Mesothelial cell of epicardium (in vitro differentiated cells): ENCODE measurements around the gene NME7. TPM values are rescaled to one million over a fixed set of nuclear protein-coding genes. Genes with fewer than 3 reads are reported as not detected.

ENCODE experiments used
- DNase-seq, 2 experiments: peaks; one replicate each; pipeline ENCODE4 v3.0.0; 2021; ENCODE audit warnings: low spot score in 2 of 2; ENCODE audit not compliant: unreplicated experiment in 2 of 2
- H3K27ac Mint-ChIP-seq: 2 replicates; pipeline ENCODE4 v1.8.0; 2021; ENCODE audit warnings: mixed read lengths
- H3K27me3 Mint-ChIP-seq: 2 replicates; pipeline ENCODE4 v1.8.0; 2021; ENCODE audit warnings: low read depth, mixed read lengths
- H3K36me3 Mint-ChIP-seq: 2 replicates; pipeline ENCODE4 v1.8.0; 2021; ENCODE audit warnings: mixed read lengths
- H3K4me1 Mint-ChIP-seq: 2 replicates; pipeline ENCODE4 v1.8.0; 2021; ENCODE audit warnings: mixed read lengths
- H3K4me3 Mint-ChIP-seq: 2 replicates; pipeline ENCODE4 v1.8.0; 2021; ENCODE audit warnings: mild to moderate bottlenecking, moderate library complexity, mixed read lengths
- H3K9me3 Mint-ChIP-seq: 2 replicates; pipeline ENCODE4 v1.8.0; 2021; ENCODE audit warnings: mixed read lengths
- CTCF ChIP-seq: fragments of 200-600 bp; sonication (generic); IDR thresholded peaks from one replicate; pipeline ENCODE4 v1.5.0; 2021; ENCODE audit warnings: antibody characterized with exemption; ENCODE audit not compliant: unreplicated experiment
- total RNA-seq: library from RNA; stranded (reverse); gene quantifications from 3 replicates; pipeline ENCODE4 v1.2.1, GENCODE V29; 2021

The NME7 gene
- total RNA-seq, 1 donor from 2014 or later: 28.9 TPM

GRCh38 chr1:169121146-169121923 lies 246.3 kb downstream of the NME7 start:
- peaks cover 49% of the 10 kb centered on the region for H3K4me1 Mint-ChIP-seq
- peak overlapping the region; percentile 11 for H3K27ac Mint-ChIP-seq
- peaks cover 14% of the 10 kb centered on the region for H3K36me3 Mint-ChIP-seq
- no peak for TF ChIP-seq CTCF
- H3K4me3 Mint-ChIP-seq: no peak overlapping the region
- no peaks in the 10 kb centered on the region for H3K9me3 Mint-ChIP-seq
- DNase-seq: no peak
- no peaks in the 10 kb centered on the region for H3K27me3 Mint-ChIP-seq

GRCh38 chr1:169120066-169120465 lies 247.5 kb downstream of the NME7 start:
- peaks cover 11% of the 10 kb centered on the region for H3K36me3 Mint-ChIP-seq
- H3K9me3 Mint-ChIP-seq: no peaks in the 10 kb centered on the region

GRCh38 chr1:169119405-169119804 lies 248.2 kb downstream of the NME7 start:
- H3K27ac Mint-ChIP-seq: peak overlapping the region; percentile 44
- no peak for TF ChIP-seq CTCF
- no peaks in the 10 kb centered on the region for H3K9me3 Mint-ChIP-seq
- H3K4me1 Mint-ChIP-seq: peaks cover 50% of the 10 kb centered on the region
- H3K27me3 Mint-ChIP-seq: no peaks in the 10 kb centered on the region
- H3K36me3 Mint-ChIP-seq: peaks cover 9% of the 10 kb centered on the region
- DNase-seq: no peak
- H3K4me3 Mint-ChIP-seq: no peak overlapping the region

More at GRCh38 chr1:169120066-169120465, 247.5 kb downstream of the NME7 start:
- H3K27me3 Mint-ChIP-seq: no peaks in the 10 kb centered on the region
- H3K4me3 Mint-ChIP-seq: no peak overlapping the region
- TF ChIP-seq CTCF: no peak
- H3K4me1 Mint-ChIP-seq: peaks cover 56% of the 10 kb centered on the region
- DNase-seq: no peak
- peak overlapping the region; percentile 52 for H3K27ac Mint-ChIP-seq

- H3K36me3 Mint-ChIP-seq: peaks cover 10% of the 10 kb centered on the region
- no peaks in the 10 kb centered on the region for H3K9me3 Mint-ChIP-seq
- no peak for TF ChIP-seq CTCF
- H3K4me1 Mint-ChIP-seq: peaks cover 54% of the 10 kb centered on the region
- no peaks in the 10 kb centered on the region for H3K27me3 Mint-ChIP-seq
- DNase-seq: no peak
- H3K4me3 Mint-ChIP-seq: no peak overlapping the region
- H3K27ac Mint-ChIP-seq: peak overlapping the region; percentile 18
Measured at GRCh38 chr1:169118227-169118626, 249.4 kb downstream of the NME7 start.

- H3K36me3 Mint-ChIP-seq: peaks cover 13% of the 10 kb centered on the region
- H3K27ac Mint-ChIP-seq: peak overlapping the region; percentile 94
- H3K27me3 Mint-ChIP-seq: no peaks in the 10 kb centered on the region
- TF ChIP-seq CTCF: no peak
- no peak for DNase-seq
- H3K4me1 Mint-ChIP-seq: peaks cover 56% of the 10 kb centered on the region
- H3K4me3 Mint-ChIP-seq: no peak overlapping the region
- H3K9me3 Mint-ChIP-seq: no peaks in the 10 kb centered on the region
Measured at GRCh38 chr1:169117599-169117998, 250.0 kb downstream of the NME7 start.
